NCI-H524 treated with DMSO at 0.1 percent for 48 hours (cell line): Measurements from ENCODE around the gene MAPK10.
"Not testable (repeated sequence)": the region's sequence is repeated elsewhere in the genome, so short reads cannot be mapped to it uniquely, and the experiment has no call there.

Experiments
- DNase-seq: peaks from one replicate; lab custom pipeline; 2025; lab: John Stamatoyannopoulos, UW

MAPK10 gene

GRCh38 chr4:86184216-86184900, 175.5 kb downstream of the MAPK10 start:
- DNase-seq, result no peak

GRCh38 chr4:86181585-86181984, 178.3 kb downstream of the MAPK10 start:
- DNase-seq, result no peak

GRCh38 chr4:86178211-86178610, 181.6 kb downstream of the MAPK10 start:
- no peak for DNase-seq

GRCh38 chr4:86174506-86174905, 185.3 kb downstream of the MAPK10 start:
- DNase-seq, result no peak

GRCh38 chr4:86168335-86168734, 191.5 kb downstream of the MAPK10 start:
- not testable (repeated sequence) for DNase-seq

- DNase-seq, result no peak
These were observed 199.4 kb downstream of the MAPK10 start for GRCh38 chr4:86160426-86160825.

- no peak for DNase-seq
These were observed 200.6 kb downstream of the MAPK10 start for GRCh38 chr4:86159216-86159615.

GRCh38 chr4:86156531-86156930, 203.3 kb downstream of the MAPK10 start:
- DNase-seq, result no peak

- no peak for DNase-seq
These were observed 204.1 kb downstream of the MAPK10 start for GRCh38 chr4:86155766-86156165.

- DNase-seq, result no peak
These were observed 207.4 kb downstream of the MAPK10 start for GRCh38 chr4:86152454-86152853.

- DNase-seq, result no peak
These were observed 208.7 kb downstream of the MAPK10 start for GRCh38 chr4:86151196-86151595.

- no peak for DNase-seq
These were observed 218.7 kb downstream of the MAPK10 start for GRCh38 chr4:86141161-86141560.

GRCh38 chr4:86132468-86132867, 227.4 kb downstream of the MAPK10 start:
- DNase-seq, result no peak

- no peak for DNase-seq
These were observed 228.4 kb downstream of the MAPK10 start for GRCh38 chr4:86131456-86131855.

GRCh38 chr4:86130160-86130933, 229.5 kb downstream of the MAPK10 start:
- DNase-seq, result no peak

GRCh38 chr4:86129546-86129945, 230.3 kb downstream of the MAPK10 start:
- DNase-seq, result no peak

GRCh38 chr4:86122404-86122803, 237.4 kb downstream of the MAPK10 start:
- DNase-seq, result no peak

- no peak for DNase-seq
These were observed 241.1 kb downstream of the MAPK10 start for GRCh38 chr4:86118711-86119110.

GRCh38 chr4:86117705-86118302, 242.0 kb downstream of the MAPK10 start:
- no peak for DNase-seq

GRCh38 chr4:86114563-86114962, 245.3 kb downstream of the MAPK10 start:
- DNase-seq, result no peak

- DNase-seq, result no peak
These were observed 251.0 kb downstream of the MAPK10 start for GRCh38 chr4:86108834-86109233.

- DNase-seq, result no peak
These were observed 251.7 kb downstream of the MAPK10 start for GRCh38 chr4:86108137-86108536.

- DNase-seq, result no peak
These were observed 252.7 kb downstream of the MAPK10 start for GRCh38 chr4:86107112-86107511.
